Neural progenitor cell (in vitro differentiated cells): ENCODE results near the gene VAMP7. TPM values are rescaled to one million over a fixed set of nuclear protein-coding genes. Genes with fewer than 3 reads are reported as not detected.
A peak's percentile ranks its signal among the peaks of the same experiment; 100 is the strongest.
"Not testable (repeated sequence)": the region's sequence is repeated elsewhere in the genome, so short reads cannot be mapped to it uniquely, and the experiment has no call there.

Experiments
- DNase-seq: peaks from one replicate; pipeline ENCODE4 v3.0.0-alpha.2; 2016; ENCODE audit warnings: low spot score
- H2AFZ ChIP-seq: fragments of 200-600 bp; sonication (generic); replicated peaks from 2 replicates; pipeline ENCODE4 v1.6.1; 2016; ENCODE audit warnings: antibody characterized with exemption
- H3F3A ChIP-seq: fragments of 200-600 bp; sonication (generic); 2 replicates; pipeline ENCODE4 v1.6.1; 2016; ENCODE audit warnings: antibody characterized with exemption, low read depth
- H3K27ac ChIP-seq: fragments of 200-600 bp; sonication (generic); 2 replicates; pipeline ENCODE4 v1.5.1; 2016; ENCODE audit warnings: mild to moderate bottlenecking
- H3K27me3 ChIP-seq: fragments of 200-600 bp; sonication (generic); 2 replicates; pipeline ENCODE4 v1.6.1; 2016; ENCODE audit warnings: mild to moderate bottlenecking, moderate library complexity
- H3K36me3 ChIP-seq: fragments of 200-600 bp; sonication (generic); 2 replicates; pipeline ENCODE4 v1.5.1; 2016
- H3K4me1 ChIP-seq: fragments of 200-600 bp; sonication (generic); 2 replicates; pipeline ENCODE4 v1.6.1; 2016; ENCODE audit warnings: mixed run types
- H3K4me2 ChIP-seq: fragments of 200-600 bp; sonication (generic); 2 replicates; pipeline ENCODE4 v1.6.1; 2016
- H3K4me3 ChIP-seq: fragments of 200-600 bp; sonication (generic); 2 replicates; pipeline ENCODE4 v1.5.1; 2016
- H3K79me2 ChIP-seq: fragments of 200-600 bp; sonication (generic); 2 replicates; pipeline ENCODE4 v1.6.1; 2016; ENCODE audit warnings: low read depth
- H3K9ac ChIP-seq: fragments of 200-600 bp; sonication (generic); 2 replicates; pipeline ENCODE4 v1.6.1; 2016
- H3K9me3 ChIP-seq: fragments of 200-600 bp; sonication (generic); 2 replicates; pipeline ENCODE4 v1.5.1; 2016; ENCODE audit warnings: low read depth
- H4K20me1 ChIP-seq: fragments of 200-600 bp; sonication (generic); 2 replicates; pipeline ENCODE4 v1.6.1; 2016; ENCODE audit warnings: low read depth
- H3K27ac Mint-ChIP-seq: 3 replicates; pipeline ENCODE4 v1.8.0; 2021; ENCODE audit warnings: mixed read lengths
- H3K27me3 Mint-ChIP-seq: 2 replicates; pipeline ENCODE4 v1.8.0; 2022; ENCODE audit warnings: low read depth, mild to moderate bottlenecking, inconsistent platforms, moderate library complexity, mixed read lengths; ENCODE audit not compliant: insufficient read depth
- H3K36me3 Mint-ChIP-seq: 3 replicates; pipeline ENCODE4 v1.8.0; 2021; ENCODE audit warnings: mixed read lengths
- H3K4me1 Mint-ChIP-seq: 3 replicates; pipeline ENCODE4 v1.8.0; 2021; ENCODE audit warnings: mixed read lengths
- H3K4me3 Mint-ChIP-seq: 3 replicates; pipeline ENCODE4 v1.8.0; 2021; ENCODE audit warnings: mild to moderate bottlenecking, moderate library complexity, mixed read lengths
- H3K9me3 Mint-ChIP-seq: 3 replicates; pipeline ENCODE4 v1.8.0; 2020; ENCODE audit warnings: mixed read lengths
- CTCF ChIP-seq: fragments of 200-600 bp; sonication (generic); IDR thresholded peaks from 2 replicates; pipeline ENCODE4 v1.5.1; 2017; ENCODE audit warnings: antibody characterized with exemption, mild to moderate bottlenecking
- EZH2 ChIP-seq: fragments of 200-600 bp; sonication (generic); IDR thresholded peaks from 2 replicates; pipeline ENCODE4 v1.6.1; 2017; ENCODE audit warnings: antibody characterized with exemption, mild to moderate bottlenecking, moderate library complexity
- EZH2phosphoT487 ChIP-seq: fragments of 200-600 bp; sonication (generic); IDR thresholded peaks from 2 replicates; pipeline ENCODE4 v1.6.1; 2017; ENCODE audit warnings: antibody characterized with exemption
- total RNA-seq: library from RNA; depleted of rRNA; stranded (reverse); fragments of >200 nt; gene quantifications from 2 replicates; pipeline ENCODE4 v1.2.3, GENCODE V29; 2015; ENCODE audit warnings: low replicate concordance

The VAMP7 gene
- 33.2 and 43.8 TPM in 2 replicates for total RNA-seq

- Histone ChIP-seq H3K4me3 (peak within 1 kb of the TSS; percentile 73), H3K36me3 (no peaks in the 10 kb centered on the region), H3K9ac (peak within 1 kb of the TSS; percentile 34), H3K4me1 (no peaks in the 10 kb centered on the region), H3K27ac (no peak within 1 kb of the TSS), H2AFZ (peak within 1 kb of the TSS; percentile 79), H3K4me2 (peak within 1 kb of the TSS; percentile 80), H3K9me3 (no peaks in the 10 kb centered on the region), H4K20me1 (no peaks in the 10 kb centered on the region), H3K79me2 (peaks cover 18% of the 10 kb centered on the region), H3K27me3 (peaks cover 27% of the 10 kb centered on the region), H3F3A (no peaks in the 10 kb centered on the region)
- TF ChIP-seq EZH2 (no peak), EZH2phosphoT487 (no peak), CTCF (no peak)
- H3K27ac Mint-ChIP-seq, result peak within 1 kb of the TSS; percentile 21
- peak; percentile 92 for DNase-seq
- H3K9me3 Mint-ChIP-seq, result no peaks in the 10 kb centered on the region
- no peaks in the 10 kb centered on the region for H3K36me3 Mint-ChIP-seq
- peaks cover 3% of the 10 kb centered on the region for H3K27me3 Mint-ChIP-seq
- peak within 1 kb of the TSS; percentile 84 for H3K4me3 Mint-ChIP-seq
- no peaks in the 10 kb centered on the region for H3K4me1 Mint-ChIP-seq
These were observed at the start of gene VAMP7 for GRCh38 chrX:155881158-155881993. Gene VAMP7 (plus strand): TSS chrX:155881345. CDS start chrX:155889467, 8,122 bp downstream.

GRCh38 chrX:155841232-155841631 is 39.9 kb upstream of the VAMP7 start:
- H3K79me2 ChIP-seq, result no peaks in the 10 kb centered on the region
- no peak overlapping the region for H3K9ac ChIP-seq

GRCh38 chrX:155851786-155852185 is 29.4 kb upstream of the VAMP7 start:
- H4K20me1 ChIP-seq, H2AFZ ChIP-seq, H3K4me2 ChIP-seq, H3K27me3 ChIP-seq, H3K36me3 ChIP-seq, H3K9me3 Mint-ChIP-seq, H3F3A ChIP-seq, H3K27ac Mint-ChIP-seq, H3K4me1 ChIP-seq, H3K27ac ChIP-seq, H3K79me2 ChIP-seq, H3K9ac ChIP-seq, H3K36me3 Mint-ChIP-seq, H3K4me1 Mint-ChIP-seq, DNase-seq, H3K4me3 Mint-ChIP-seq, H3K27me3 Mint-ChIP-seq, H3K4me3 ChIP-seq, H3K9me3 ChIP-seq: not testable (repeated sequence)

More at GRCh38 chrX:155841232-155841631, 39.9 kb upstream of the VAMP7 start:
- Histone ChIP-seq H3K9me3 (no peaks in the 10 kb centered on the region), H3K4me3 (no peak overlapping the region), H2AFZ (no peak overlapping the region), H3K27ac (no peak overlapping the region), H3K4me1 (no peaks in the 10 kb centered on the region), H4K20me1 (no peaks in the 10 kb centered on the region), H3F3A (no peaks in the 10 kb centered on the region), H3K36me3 (no peaks in the 10 kb centered on the region), H3K4me2 (no peak overlapping the region), H3K27me3 (no peaks in the 10 kb centered on the region)
- DNase-seq, result no peak
- H3K4me3 Mint-ChIP-seq, result no peak overlapping the region
- H3K27me3 Mint-ChIP-seq, result peaks cover 3% of the 10 kb centered on the region
- peaks cover 14% of the 10 kb centered on the region for H3K9me3 Mint-ChIP-seq
- no peaks in the 10 kb centered on the region for H3K36me3 Mint-ChIP-seq
- TF ChIP-seq EZH2 (no peak), EZH2phosphoT487 (no peak), CTCF (no peak)
- no peak overlapping the region for H3K27ac Mint-ChIP-seq
- no peaks in the 10 kb centered on the region for H3K4me1 Mint-ChIP-seq

GRCh38 chrX:155857561-155857960 is 23.6 kb upstream of the VAMP7 start:
- no peak for TF ChIP-seq EZH2phosphoT487
- TF ChIP-seq CTCF, result peak; percentile 35
- no peak for TF ChIP-seq EZH2
- H3K9me3 Mint-ChIP-seq, result peaks cover 4% of the 10 kb centered on the region
- no peaks in the 10 kb centered on the region for H3F3A ChIP-seq
- H2AFZ ChIP-seq, result no peak overlapping the region
- no peak overlapping the region for H3K27ac Mint-ChIP-seq
- no peaks in the 10 kb centered on the region for H3K36me3 ChIP-seq
- DNase-seq, result no peak
- H3K27me3 Mint-ChIP-seq, result no peaks in the 10 kb centered on the region
- no peak overlapping the region for H3K4me2 ChIP-seq
- H3K27me3 ChIP-seq, result no peaks in the 10 kb centered on the region
- H3K79me2 ChIP-seq, result no peaks in the 10 kb centered on the region
- H3K9me3 ChIP-seq, result no peaks in the 10 kb centered on the region
- no peak overlapping the region for H3K4me3 ChIP-seq
- H4K20me1 ChIP-seq, result no peaks in the 10 kb centered on the region
- no peak overlapping the region for H3K9ac ChIP-seq
- H3K27ac ChIP-seq, result no peak overlapping the region
- no peak overlapping the region for H3K4me3 Mint-ChIP-seq
- no peaks in the 10 kb centered on the region for H3K4me1 Mint-ChIP-seq
- no peaks in the 10 kb centered on the region for H3K4me1 ChIP-seq
- no peaks in the 10 kb centered on the region for H3K36me3 Mint-ChIP-seq
